ENCODE results near the gene KCNK13.

KCNK13 gene

GRCh38 chr14:90103808-90104207 lies 42.0 kb downstream of the KCNK13 start:
- H3K27ac ChIP-seq, result no peak overlapping the region
- no peak overlapping the region for H3K4me3 ChIP-seq (ENCODE audit: low read depth in 1 of 2, low read length in 1 of 2)
- no peaks in the 10 kb centered on the region for H3K4me1 ChIP-seq (ENCODE audit: control insufficient read depth in 1 of 2, insufficient read depth in 1 of 2, low read depth in 1 of 2, low read length in 1 of 2)
- no peaks in the 10 kb centered on the region for H3K36me3 ChIP-seq
- no peak for TF ChIP-seq CTCF (IDR thresholded peaks at IDR 0.05)
- H3K9me3 ChIP-seq, result no peaks in the 10 kb centered on the region
- H3K27me3 ChIP-seq, result peaks cover 6% of the 10 kb centered on the region

- no peak for TF ChIP-seq CTCF (IDR thresholded peaks at IDR 0.05)
- Histone ChIP-seq H3K36me3 (no peaks in the 10 kb centered on the region), H3K9me3 (no peaks in the 10 kb centered on the region)
These were observed 44.0 kb downstream of the KCNK13 start for GRCh38 chr14:90105756-90106155.

GRCh38 chr14:90107789-90108188 lies 46.0 kb downstream of the KCNK13 start:
- Histone ChIP-seq H3K36me3 (no peaks in the 10 kb centered on the region), H3K4me1 (ENCODE audit: control insufficient read depth in 1 of 2, insufficient read depth in 1 of 2, low read depth in 1 of 2, low read length in 1 of 2) (no peaks in the 10 kb centered on the region), H3K27me3 (peaks cover 17% of the 10 kb centered on the region), H3K27ac (no peak overlapping the region), H3K9me3 (no peaks in the 10 kb centered on the region), H3K4me3 (ENCODE audit: low read depth in 1 of 2, low read length in 1 of 2) (no peak overlapping the region)
- no peak for TF ChIP-seq CTCF (IDR thresholded peaks at IDR 0.05)

More at GRCh38 chr14:90105756-90106155, 44.0 kb downstream of the KCNK13 start:
- Histone ChIP-seq H3K27ac (no peak overlapping the region), H3K4me1 (ENCODE audit: control insufficient read depth in 1 of 2, insufficient read depth in 1 of 2, low read depth in 1 of 2, low read length in 1 of 2) (no peaks in the 10 kb centered on the region), H3K27me3 (peaks cover 5% of the 10 kb centered on the region), H3K4me3 (ENCODE audit: low read depth in 1 of 2, low read length in 1 of 2) (no peak overlapping the region)

- H3K4me1 ChIP-seq (ENCODE audit: control insufficient read depth in 1 of 2, insufficient read depth in 1 of 2, low read depth in 1 of 2, low read length in 1 of 2), result no peaks in the 10 kb centered on the region
- no peaks in the 10 kb centered on the region for H3K36me3 ChIP-seq
- H3K27me3 ChIP-seq, result peaks cover 23% of the 10 kb centered on the region
- H3K4me3 ChIP-seq (ENCODE audit: low read depth in 1 of 2, low read length in 1 of 2), result no peak overlapping the region
- TF ChIP-seq CTCF (IDR thresholded peaks at IDR 0.05), result no peak
- no peak overlapping the region for H3K27ac ChIP-seq
- H3K9me3 ChIP-seq, result no peaks in the 10 kb centered on the region
These were observed 48.1 kb downstream of the KCNK13 start for GRCh38 chr14:90109858-90110257.

- H3K27ac ChIP-seq, result no peak overlapping the region
- no peak for TF ChIP-seq CTCF (IDR thresholded peaks at IDR 0.05)
- H3K36me3 ChIP-seq, result no peaks in the 10 kb centered on the region
- no peaks in the 10 kb centered on the region for H3K9me3 ChIP-seq
- no peaks in the 10 kb centered on the region for H3K4me1 ChIP-seq (ENCODE audit: control insufficient read depth in 1 of 2, insufficient read depth in 1 of 2, low read depth in 1 of 2, low read length in 1 of 2)
- peaks cover 32% of the 10 kb centered on the region for H3K27me3 ChIP-seq
- H3K4me3 ChIP-seq (ENCODE audit: low read depth in 1 of 2, low read length in 1 of 2), result no peak overlapping the region
These were observed 50.2 kb downstream of the KCNK13 start for GRCh38 chr14:90111895-90112534.
